Thyroid gland (tissue), 4 donors: ENCODE data around the gene SCRN3.

Experiments used
- CTCF ChIP-seq, 6 experiments: fragments of 200-600 bp in 3 of 6; fragments of 450-650 bp in 3 of 6; sonication (generic) in 3 of 6; IDR thresholded peaks; one replicate each; pipeline ENCODE4 v1.5.1; 2016 to 2019; ENCODE audit warnings: antibody characterized with exemption in 6 of 6, mild to moderate bottlenecking in 2 of 6, inconsistent platforms in 1 of 6, moderate library complexity in 1 of 6
- POLR2A ChIP-seq, 2 donors: fragments of 450-650 bp; IDR thresholded peaks; one replicate each; pipeline ENCODE4 v1.6.1; 2017; ENCODE audit warnings: antibody characterized with exemption in 2 of 2, mild to moderate bottlenecking in 2 of 2, moderate library complexity in 1 of 2

DNA sequence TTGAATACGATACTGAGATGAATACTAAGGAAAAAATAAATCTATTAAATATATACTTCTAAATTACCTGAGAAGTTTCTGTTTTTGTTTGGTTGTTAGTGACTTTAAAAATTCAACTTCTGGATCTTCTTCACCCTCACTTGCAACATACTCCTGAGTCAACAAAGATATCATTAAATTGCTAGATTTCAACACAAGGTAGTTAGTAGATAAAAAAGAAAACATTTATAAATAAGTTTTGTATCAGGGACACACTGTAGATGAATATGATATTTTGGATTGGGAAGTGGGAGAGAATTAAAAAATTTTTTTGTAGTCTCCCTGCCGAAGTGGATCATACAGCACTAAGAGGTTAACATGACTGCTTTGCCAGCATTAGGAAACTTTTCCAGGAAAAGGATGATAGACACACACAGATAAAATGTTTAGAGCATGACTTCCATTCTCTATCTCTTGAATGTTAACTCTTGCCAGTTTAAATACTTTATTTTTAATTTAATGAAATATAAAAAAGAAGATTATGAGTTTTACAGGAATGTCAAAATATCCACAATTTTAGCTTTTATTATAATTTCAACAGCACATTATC lies 44.8 kb upstream of the SCRN3 start:
- TF ChIP-seq POLR2A (IDR thresholded peaks at IDR 0.05) = no peak
- no peak for TF ChIP-seq CTCF (IDR thresholded peaks at IDR 0.05)
